ENCODE data around the gene DIP2B. TPM values are rescaled to one million over a fixed set of nuclear protein-coding genes. Genes with fewer than 3 reads are reported as not detected.

The DIP2B gene
- polyA plus RNA-seq, 3 donors: 3.5 to 12.3 (median 6.5) TPM

- H3K4me2 ChIP-seq (replicated peaks; ENCODE audit: extremely low read depth, low read length, poor library complexity, severe bottlenecking): no peak overlapping the region
- H3K4me1 ChIP-seq (ENCODE audit: control insufficient read depth in 1 of 2, insufficient read depth in 2 of 2, low read length in 2 of 2): no peaks in the 10 kb centered on the region
- H3K36me3 ChIP-seq (replicated peaks in 1 of 2; ENCODE audit: control insufficient read depth in 1 of 2, insufficient read depth in 2 of 2, low read length in 2 of 2): peaks cover 0 to 19% of the 10 kb centered on the region in 2 donors
- Mint-ChIP-seq H3K27ac (no peak overlapping the region), H3K36me3 (peaks cover 9 to 25% of the 10 kb centered on the region in 2 donors), H3K9me3 (peaks cover 0 to 3% (median 0%) of the 10 kb centered on the region in 7 donors), H3K4me1 (no peaks in the 10 kb centered on the region), H3K4me3 (no peak overlapping the region), H3K27me3 (ENCODE audit: low read depth in 3 of 3) (no peaks in the 10 kb centered on the region)
- no peak for DNase-seq
- no peaks in the 10 kb centered on the region for H3K27me3 ChIP-seq (ENCODE audit: control insufficient read depth in 2 of 2, insufficient read depth in 2 of 2, low read length in 2 of 2)
- TF ChIP-seq, protein P1, sequence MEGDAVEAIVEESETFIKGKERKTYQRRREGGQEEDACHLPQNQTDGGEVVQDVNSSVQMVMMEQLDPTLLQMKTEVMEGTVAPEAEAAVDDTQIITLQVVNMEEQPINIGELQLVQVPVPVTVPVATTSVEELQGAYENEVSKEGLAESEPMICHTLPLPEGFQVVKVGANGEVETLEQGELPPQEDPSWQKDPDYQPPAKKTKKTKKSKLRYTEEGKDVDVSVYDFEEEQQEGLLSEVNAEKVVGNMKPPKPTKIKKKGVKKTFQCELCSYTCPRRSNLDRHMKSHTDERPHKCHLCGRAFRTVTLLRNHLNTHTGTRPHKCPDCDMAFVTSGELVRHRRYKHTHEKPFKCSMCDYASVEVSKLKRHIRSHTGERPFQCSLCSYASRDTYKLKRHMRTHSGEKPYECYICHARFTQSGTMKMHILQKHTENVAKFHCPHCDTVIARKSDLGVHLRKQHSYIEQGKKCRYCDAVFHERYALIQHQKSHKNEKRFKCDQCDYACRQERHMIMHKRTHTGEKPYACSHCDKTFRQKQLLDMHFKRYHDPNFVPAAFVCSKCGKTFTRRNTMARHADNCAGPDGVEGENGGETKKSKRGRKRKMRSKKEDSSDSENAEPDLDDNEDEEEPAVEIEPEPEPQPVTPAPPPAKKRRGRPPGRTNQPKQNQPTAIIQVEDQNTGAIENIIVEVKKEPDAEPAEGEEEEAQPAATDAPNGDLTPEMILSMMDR (IDR thresholded peaks at IDR 0.05): no peak
- H3K79me2 ChIP-seq (ENCODE audit: insufficient read depth, low read length): no peaks in the 10 kb centered on the region
- H3K4me3 ChIP-seq (replicated peaks in 1 of 3; ENCODE audit: low read depth in 2 of 3, low read length in 3 of 3): no peak overlapping the region
- no peak overlapping the region for H3K9ac ChIP-seq (ENCODE audit: insufficient read depth, low read length, poor library complexity, severe bottlenecking)
- intact Hi-C loops (cut with micrococcal nuclease): no loop called here
- no CpG with 5 or more reads among the region's 3 CpGs for WGBS (ENCODE audit: insufficient coverage)
- peaks cover 23% of the 10 kb centered on the region for H4K20me1 ChIP-seq (ENCODE audit: insufficient read depth, low read length)
- no peak overlapping the region for H3K27ac ChIP-seq (ENCODE audit: low read depth in 1 of 2, low read length in 2 of 2)
- H3K9me3 ChIP-seq (replicated peaks in 1 of 2; ENCODE audit: control insufficient read depth in 1 of 2, insufficient read depth in 1 of 2, low read length in 2 of 2): no peaks in the 10 kb centered on the region
- H2AFZ ChIP-seq (ENCODE audit: insufficient read depth, low read depth, low read length, poor library complexity, severe bottlenecking): no peak overlapping the region
Measured at GRCh38 chr12:50650285-50650684, 145.5 kb downstream of the DIP2B start.

DNA sequence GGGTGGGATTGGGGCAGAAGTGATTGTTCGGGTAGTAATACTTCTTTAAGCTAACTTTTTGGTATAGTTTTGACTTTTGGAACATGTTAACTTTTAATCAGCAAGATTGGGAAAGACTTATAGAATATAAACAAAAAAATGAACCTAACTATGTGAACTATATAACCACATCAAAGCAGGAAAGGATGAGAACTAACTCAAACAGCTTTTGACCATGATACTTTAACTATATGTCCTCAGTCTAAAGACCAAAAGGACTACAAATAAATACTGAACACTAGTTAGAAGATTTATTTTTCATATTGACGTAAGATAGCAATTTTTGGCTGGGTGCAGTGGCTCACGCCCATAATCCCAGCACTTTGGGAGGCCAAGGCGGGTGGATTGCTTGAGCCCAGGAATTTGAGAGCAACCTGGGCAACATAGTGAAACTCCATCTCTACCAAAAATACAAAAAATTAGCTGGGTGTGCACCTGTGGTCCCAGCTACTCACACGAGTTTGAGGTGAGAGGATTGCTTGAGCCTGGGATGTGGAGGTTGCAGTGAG lies 150.7 kb downstream of the DIP2B start:
- H3K4me3 Mint-ChIP-seq: no peak overlapping the region
- DNase-seq: no peak
- peaks cover 3% of the 10 kb centered on the region for H3K79me2 ChIP-seq (ENCODE audit: insufficient read depth, low read length)
- H3K27ac Mint-ChIP-seq: no peak overlapping the region
- H3K36me3 Mint-ChIP-seq: peaks cover 16 to 29% of the 10 kb centered on the region in 2 donors
- peaks cover 5 to 19% of the 10 kb centered on the region in 2 donors for H3K36me3 ChIP-seq (replicated peaks in 1 of 2; ENCODE audit: control insufficient read depth in 1 of 2, insufficient read depth in 2 of 2, low read length in 2 of 2)
- no peaks in the 10 kb centered on the region for H3K27me3 Mint-ChIP-seq (ENCODE audit: low read depth in 3 of 3)
- intact Hi-C loops (cut with micrococcal nuclease): no loop called here
- H3K4me3 ChIP-seq (replicated peaks in 1 of 3; ENCODE audit: low read depth in 2 of 3, low read length in 3 of 3): no peak overlapping the region
- TF ChIP-seq, protein P1 (IDR thresholded peaks at IDR 0.05): no peak
- 100% methylated on average over 1 of the region's 5 CpGs for WGBS (ENCODE audit: insufficient coverage)
- H3K4me2 ChIP-seq (replicated peaks; ENCODE audit: extremely low read depth, low read length, poor library complexity, severe bottlenecking): no peak overlapping the region
- H3K4me1 ChIP-seq (ENCODE audit: control insufficient read depth in 1 of 2, insufficient read depth in 2 of 2, low read length in 2 of 2): no peaks in the 10 kb centered on the region
- H4K20me1 ChIP-seq (ENCODE audit: insufficient read depth, low read length): peaks cover 23% of the 10 kb centered on the region
- no peaks in the 10 kb centered on the region for H3K4me1 Mint-ChIP-seq
- no peak overlapping the region for H3K9ac ChIP-seq (ENCODE audit: insufficient read depth, low read length, poor library complexity, severe bottlenecking)
- no peak overlapping the region for H2AFZ ChIP-seq (ENCODE audit: insufficient read depth, low read depth, low read length, poor library complexity, severe bottlenecking)
- H3K9me3 ChIP-seq (replicated peaks in 1 of 2; ENCODE audit: control insufficient read depth in 1 of 2, insufficient read depth in 1 of 2, low read length in 2 of 2): no peaks in the 10 kb centered on the region
- H3K27ac ChIP-seq (ENCODE audit: low read depth in 1 of 2, low read length in 2 of 2): no peak overlapping the region
- no peaks in the 10 kb centered on the region for H3K9me3 Mint-ChIP-seq
- H3K27me3 ChIP-seq (ENCODE audit: control insufficient read depth in 2 of 2, insufficient read depth in 2 of 2, low read length in 2 of 2): no peaks in the 10 kb centered on the region

All from CD14-positive monocyte (primary cell).